Mononuclear cell (primary cell): Measurements from ENCODE around the gene C2orf76. TPM values are rescaled to one million over a fixed set of nuclear protein-coding genes. Genes with fewer than 3 reads are reported as not detected.

ENCODE experiments used
- H3K27me3 ChIP-seq: 2 replicates; pipeline ENCODE4 v1.6.0; 2011; ENCODE audit warnings: low read length, control low read depth; ENCODE audit not compliant: insufficient read depth
- H3K4me1 ChIP-seq: 2 replicates; pipeline ENCODE4 v1.5.1; 2011; ENCODE audit warnings: mild to moderate bottlenecking, low read length, control low read depth; ENCODE audit not compliant: insufficient read depth
- H3K4me3 ChIP-seq: 2 replicates; pipeline ENCODE4 v1.5.1; 2011; ENCODE audit warnings: mild to moderate bottlenecking, low read length, moderate library complexity
- H3K9me3 ChIP-seq: 2 replicates; pipeline ENCODE4 v1.5.1; 2011; ENCODE audit warnings: low read depth, mild to moderate bottlenecking, control low read depth, low read length
- total RNA-seq: library from RNA; depleted of rRNA; stranded (reverse); fragments of >200 nt; gene quantifications from one replicate; pipeline ENCODE4 v1.2.3, GENCODE V29; 2012

Gene C2orf76
- total RNA-seq, 1 donor, result 4.8 TPM

DNA sequence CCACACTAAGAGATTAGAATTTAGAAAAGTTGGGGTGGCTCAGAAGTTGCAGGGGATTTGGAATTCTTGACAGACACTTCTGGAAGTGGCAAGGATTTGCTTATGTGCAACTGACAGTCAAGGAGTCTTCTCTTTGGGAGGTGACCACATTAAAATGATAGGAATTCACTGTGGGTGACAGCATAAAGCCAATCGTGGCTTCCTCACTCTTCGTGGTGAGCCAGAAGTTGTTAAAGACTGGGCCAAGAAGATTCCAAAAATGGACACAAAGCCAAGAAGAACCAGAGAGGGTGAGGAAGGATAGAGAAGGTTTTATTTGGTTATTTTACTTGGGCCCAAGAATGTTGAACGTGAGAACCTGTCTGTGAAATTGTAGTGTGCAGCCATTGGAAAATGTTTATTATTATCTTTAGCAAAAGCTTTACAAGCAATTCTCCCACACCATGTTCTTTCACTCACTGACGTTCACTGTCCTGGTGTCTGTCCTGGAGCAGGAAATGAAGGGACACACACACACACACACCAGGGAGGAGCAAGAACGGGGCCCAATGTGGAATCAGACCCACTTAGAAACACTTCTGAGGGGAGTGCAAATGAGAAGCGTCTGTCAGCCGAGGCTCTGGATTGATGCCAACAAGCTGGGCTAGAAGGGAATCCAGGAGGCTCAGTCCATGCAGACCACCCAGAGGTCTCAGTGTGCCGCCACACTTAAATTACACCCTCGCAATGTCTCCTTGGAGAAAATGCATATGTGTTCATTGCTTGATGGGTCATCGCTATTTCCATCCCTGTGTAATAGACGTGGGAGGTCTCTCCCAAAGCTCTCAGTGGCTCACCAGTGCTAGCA lies 105.8 kb downstream of the C2orf76 start:
- Histone ChIP-seq H3K9me3 (no peaks in the 10 kb centered on the region), H3K4me1 (peaks cover 16% of the 10 kb centered on the region), H3K4me3 (no peak overlapping the region), H3K27me3 (no peaks in the 10 kb centered on the region)

DNA sequence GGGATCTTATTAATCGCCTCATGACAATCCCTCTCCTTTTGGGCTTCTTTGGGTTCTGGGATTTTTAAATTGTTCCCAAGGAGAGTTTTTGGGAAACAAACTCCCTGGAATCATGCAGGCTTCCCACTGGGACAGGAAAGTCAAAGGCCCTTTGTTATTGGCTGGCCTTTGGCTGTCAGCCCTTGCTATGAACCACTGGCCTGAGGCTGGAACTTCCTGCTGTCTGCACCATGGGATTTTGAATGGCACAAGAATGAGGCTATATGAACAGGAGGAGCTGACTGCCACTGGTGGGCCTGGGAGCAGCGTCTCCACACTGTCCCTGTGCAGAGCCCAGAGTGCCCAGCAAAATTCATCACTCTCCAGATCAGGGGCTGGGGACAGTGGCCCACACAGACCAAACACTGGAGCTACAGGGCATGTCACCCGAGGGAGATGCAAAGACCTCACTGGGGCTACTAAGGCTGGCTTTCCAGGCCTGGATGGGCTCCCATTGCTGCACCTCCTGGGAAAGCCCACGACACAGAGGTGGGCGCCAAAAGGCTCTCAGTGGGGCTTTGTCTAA lies 107.3 kb downstream of the C2orf76 start:
- Histone ChIP-seq H3K4me1 (peaks cover 14% of the 10 kb centered on the region), H3K27me3 (no peaks in the 10 kb centered on the region), H3K9me3 (no peaks in the 10 kb centered on the region), H3K4me3 (no peak overlapping the region)

DNA sequence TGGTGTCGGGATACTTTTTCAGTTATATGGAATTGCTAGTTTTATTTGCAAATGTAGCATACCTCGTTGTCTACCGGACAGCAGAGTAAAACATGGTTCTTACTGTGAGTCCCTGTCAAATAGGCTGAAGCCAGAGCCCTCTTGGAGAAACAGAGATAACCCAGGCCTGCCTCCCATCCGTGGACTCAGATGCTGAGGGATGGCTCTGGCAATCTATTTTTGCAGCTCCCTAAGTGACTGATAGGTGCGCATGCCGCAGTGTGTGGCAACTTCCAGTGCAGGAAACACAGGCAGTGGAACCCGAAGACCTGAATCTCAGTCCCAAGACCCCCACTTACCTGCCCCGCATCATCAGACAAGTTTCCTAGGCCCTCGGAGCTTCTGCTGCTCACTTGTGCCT lies 109.4 kb downstream of the C2orf76 start:
- no peak overlapping the region for H3K4me3 ChIP-seq
- H3K9me3 ChIP-seq, result no peaks in the 10 kb centered on the region
- H3K27me3 ChIP-seq, result no peaks in the 10 kb centered on the region
- no peaks in the 10 kb centered on the region for H3K4me1 ChIP-seq

GRCh38 chr2:119256582-119256921 lies 110.1 kb downstream of the C2orf76 start:
- no peak overlapping the region for H3K4me3 ChIP-seq
- no peaks in the 10 kb centered on the region for H3K27me3 ChIP-seq
- no peaks in the 10 kb centered on the region for H3K9me3 ChIP-seq
- no peaks in the 10 kb centered on the region for H3K4me1 ChIP-seq

DNA sequence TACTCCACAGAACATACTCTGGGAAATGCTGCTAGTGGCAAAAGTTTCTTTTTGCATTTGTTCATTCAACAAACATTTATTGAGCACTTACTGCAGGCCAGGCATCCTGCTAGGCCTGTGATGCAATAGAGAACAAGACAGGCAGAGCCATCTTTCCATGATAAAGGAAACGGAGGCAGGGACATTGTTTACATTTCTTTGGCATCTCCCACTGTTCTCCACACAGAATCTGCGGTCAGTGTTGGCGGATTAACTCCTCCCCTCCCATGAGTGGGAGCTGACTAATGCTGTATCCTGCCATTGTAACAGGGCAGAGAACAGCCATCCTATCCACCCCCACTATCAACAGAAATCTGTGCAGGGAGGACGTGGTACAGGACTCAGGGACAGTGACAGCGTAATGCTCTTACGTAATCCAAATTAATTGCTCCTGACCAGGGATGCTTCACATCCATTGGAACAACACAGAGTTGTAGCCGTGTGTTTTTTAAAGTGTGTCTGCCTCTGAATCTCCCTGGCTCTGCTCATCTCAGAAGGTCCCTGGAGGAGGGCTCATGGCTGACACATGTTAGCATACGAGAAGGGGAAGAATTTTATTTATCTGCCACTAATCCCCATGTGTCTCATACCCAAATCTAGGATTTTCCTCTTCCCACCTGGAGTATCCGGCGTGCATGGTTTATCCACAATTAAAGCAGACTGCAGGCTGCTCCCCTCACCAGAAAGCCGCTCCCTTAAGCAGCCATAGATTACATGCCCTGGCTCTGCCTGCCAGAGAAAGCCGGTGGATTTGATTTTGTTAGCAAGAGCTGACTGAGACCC lies 110.7 kb downstream of the C2orf76 start:
- no peaks in the 10 kb centered on the region for H3K9me3 ChIP-seq
- H3K4me1 ChIP-seq, result no peaks in the 10 kb centered on the region
- H3K27me3 ChIP-seq, result no peaks in the 10 kb centered on the region
- H3K4me3 ChIP-seq, result no peak overlapping the region

GRCh38 chr2:119254601-119255080 lies 112.0 kb downstream of the C2orf76 start:
- H3K9me3 ChIP-seq, result no peaks in the 10 kb centered on the region
- no peak overlapping the region for H3K4me3 ChIP-seq
- H3K4me1 ChIP-seq, result no peaks in the 10 kb centered on the region
- no peaks in the 10 kb centered on the region for H3K27me3 ChIP-seq

DNA sequence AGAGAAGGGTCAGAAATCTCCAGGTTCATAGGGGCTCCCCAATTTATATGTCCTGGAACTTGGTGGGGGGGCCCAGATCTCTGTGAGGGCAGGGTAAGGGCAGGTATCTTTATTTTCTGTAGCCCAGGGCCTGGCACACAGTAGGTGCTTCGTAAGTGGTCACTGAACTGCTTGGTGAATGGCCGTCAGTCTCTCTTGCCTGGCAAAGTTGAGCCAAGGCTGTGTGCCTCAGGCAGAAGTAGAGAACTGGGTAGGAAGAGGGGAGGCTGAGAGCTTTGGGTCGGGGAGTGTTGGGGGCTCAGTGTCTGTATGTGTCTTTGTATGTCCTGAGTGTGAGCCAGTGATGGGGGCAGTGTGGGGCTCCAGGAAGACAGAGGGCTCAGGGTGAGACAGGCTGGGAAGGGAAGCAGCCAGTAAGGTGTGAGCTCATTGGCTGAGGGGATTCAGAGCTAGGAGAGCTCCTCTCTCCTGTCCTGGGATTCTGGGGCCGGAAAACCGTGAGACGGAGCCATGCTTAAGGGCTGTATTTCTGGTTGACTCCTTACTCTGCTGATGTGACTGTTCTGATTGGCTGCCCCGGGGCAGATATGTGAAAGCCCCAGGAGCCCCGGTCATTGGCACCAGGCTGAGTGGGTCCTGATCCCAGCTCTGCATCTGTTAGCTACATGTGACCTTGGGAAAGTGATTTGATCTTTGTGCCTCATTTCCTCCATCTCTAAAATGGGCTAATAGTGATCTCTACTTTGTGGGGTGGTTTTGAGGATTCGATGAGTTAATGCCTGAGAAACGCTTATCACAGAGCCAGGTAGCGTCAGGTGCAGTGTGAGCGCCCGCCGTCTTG lies 112.7 kb downstream of the C2orf76 start:
- H3K4me3 ChIP-seq, result no peak overlapping the region
- H3K4me1 ChIP-seq, result no peaks in the 10 kb centered on the region
- H3K27me3 ChIP-seq, result no peaks in the 10 kb centered on the region
- no peaks in the 10 kb centered on the region for H3K9me3 ChIP-seq

DNA sequence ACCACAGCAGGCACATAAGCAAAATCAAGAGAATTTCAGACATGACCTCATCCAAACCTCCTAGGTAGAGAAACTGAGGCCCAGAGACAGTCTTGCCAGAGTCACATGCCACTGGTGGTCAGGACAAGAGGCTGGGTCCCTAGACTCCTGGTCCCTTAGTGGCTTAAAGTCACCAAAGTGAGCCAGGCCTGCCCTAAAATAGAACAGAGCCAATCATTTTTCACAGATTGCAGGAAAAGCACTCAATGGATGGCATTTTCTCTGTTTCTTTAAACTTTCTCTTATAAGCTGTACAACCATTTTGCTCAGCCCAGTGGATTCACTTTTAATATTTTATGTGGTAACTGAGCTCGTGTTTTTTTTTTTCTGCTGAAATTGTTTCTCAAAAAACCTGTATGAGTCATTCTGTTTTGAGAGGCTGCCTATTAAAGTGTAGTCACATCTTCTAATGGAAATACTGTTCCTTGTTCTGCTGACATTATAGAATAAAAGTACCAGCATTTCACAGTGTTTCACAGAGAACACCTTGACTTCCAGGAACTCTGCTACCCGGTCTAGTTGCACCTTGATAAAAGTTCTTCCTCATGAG lies 113.4 kb downstream of the C2orf76 start:
- H3K4me3 ChIP-seq, result no peak overlapping the region
- no peaks in the 10 kb centered on the region for H3K4me1 ChIP-seq
- no peaks in the 10 kb centered on the region for H3K9me3 ChIP-seq
- H3K27me3 ChIP-seq, result no peaks in the 10 kb centered on the region

Other genes with a start within 250 kb of the C2orf76 start
- not detected for gene C1QL2, start 208.1 kb downstream of the C2orf76 start, total RNA-seq
- 1.5 TPM for gene STEAP3, start 143.0 kb downstream of the C2orf76 start, total RNA-seq
- gene DBI, start 143 bp upstream of the C2orf76 start, total RNA-seq, result 46.8 TPM
- gene TMEM37, start 65.0 kb upstream of the C2orf76 start, total RNA-seq, result not detected
- not detected for gene SCTR, start 157.6 kb upstream of the C2orf76 start, total RNA-seq
- 0.31 TPM for gene CFAP221, start 177.6 kb upstream of the C2orf76 start, total RNA-seq